NCI-H526 (cell line): Measurements from ENCODE around the gene SCN5A.

ENCODE experiments used
- DNase-seq, 2 experiments: peaks; one replicate each; lab custom pipeline; 2025; lab: John Stamatoyannopoulos, UW

SCN5A gene

DNA sequence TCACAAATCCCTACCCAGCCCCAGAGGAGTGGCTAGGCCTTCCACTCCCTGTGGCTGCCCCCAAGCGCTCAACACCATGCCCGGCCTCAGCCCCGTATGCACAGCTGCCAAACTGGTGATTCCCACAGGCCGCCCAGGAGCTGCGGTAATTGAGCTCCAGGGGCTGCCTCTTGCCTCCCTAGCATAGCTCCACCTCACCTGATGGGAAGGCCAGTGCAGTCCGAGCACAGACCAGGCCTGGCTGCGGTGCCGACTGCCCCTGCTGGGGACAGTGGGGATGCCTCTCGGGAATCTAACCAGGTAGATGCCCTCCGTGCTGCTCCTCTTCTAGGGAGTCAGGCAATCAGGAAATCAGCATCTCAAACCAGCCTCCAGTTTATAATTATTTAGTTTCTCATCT, 25.9 kb downstream of the SCN5A start:
- DNase-seq, result no peak

DNA sequence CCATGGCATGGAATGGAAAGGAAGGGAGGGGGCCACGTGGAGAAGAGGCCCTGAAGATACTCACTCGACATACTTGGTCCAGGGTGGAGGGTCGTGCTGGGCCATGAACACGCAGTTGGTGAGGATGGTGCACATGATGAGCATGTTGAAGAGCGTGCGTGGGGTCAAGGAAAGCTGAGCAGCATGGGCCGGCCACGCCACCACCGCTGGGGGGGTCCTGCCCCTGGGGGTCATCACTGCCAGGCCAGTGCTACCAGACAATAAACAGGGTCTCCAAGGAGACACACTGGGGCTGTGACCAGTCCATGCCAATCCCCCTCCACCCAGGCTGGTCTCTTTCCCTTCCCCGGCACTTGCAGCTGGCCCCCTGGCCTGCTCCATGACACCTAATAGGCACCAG, 27.2 kb downstream of the SCN5A start:
- no peak for DNase-seq

DNA sequence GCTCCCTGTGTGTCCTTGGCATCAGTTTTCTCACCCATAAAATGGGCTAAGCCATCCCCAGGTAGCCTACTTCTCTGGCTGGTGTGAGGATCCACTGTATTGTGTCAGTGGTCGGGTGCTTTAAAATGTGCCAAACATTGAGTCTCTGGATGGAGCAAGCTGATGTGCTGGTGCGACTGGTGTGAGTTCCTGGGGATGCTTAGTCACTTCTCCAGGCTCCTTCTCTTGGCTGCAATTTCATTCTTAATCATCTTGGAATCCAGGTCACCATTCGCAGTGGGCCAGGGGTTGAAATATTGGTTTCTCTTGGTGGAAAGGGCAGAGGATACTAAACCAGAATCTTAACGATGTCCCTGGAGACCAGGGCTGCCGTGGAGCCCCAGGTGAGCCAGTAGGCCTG, 29.3 kb downstream of the SCN5A start:
- no peak for DNase-seq

DNA sequence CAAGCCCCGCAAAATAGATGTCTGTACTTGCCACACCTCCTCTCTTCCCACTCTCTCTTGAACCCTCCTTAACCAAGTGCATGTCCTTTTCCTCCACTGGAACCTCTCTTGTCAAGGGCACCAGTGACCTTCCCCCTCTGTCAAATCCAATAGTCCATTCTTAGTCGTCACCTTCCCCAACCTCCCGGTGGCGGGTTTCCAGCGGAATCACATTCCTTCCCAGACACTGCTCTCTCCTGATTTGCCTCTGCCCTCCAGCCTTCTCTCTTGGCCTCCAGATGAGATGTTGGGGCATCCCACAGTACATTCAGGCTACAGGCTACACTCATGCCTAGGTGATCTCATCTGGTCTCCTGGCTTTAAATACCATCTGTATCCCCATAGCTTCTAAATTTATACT, 31.1 kb downstream of the SCN5A start:
- no peak for DNase-seq

DNA sequence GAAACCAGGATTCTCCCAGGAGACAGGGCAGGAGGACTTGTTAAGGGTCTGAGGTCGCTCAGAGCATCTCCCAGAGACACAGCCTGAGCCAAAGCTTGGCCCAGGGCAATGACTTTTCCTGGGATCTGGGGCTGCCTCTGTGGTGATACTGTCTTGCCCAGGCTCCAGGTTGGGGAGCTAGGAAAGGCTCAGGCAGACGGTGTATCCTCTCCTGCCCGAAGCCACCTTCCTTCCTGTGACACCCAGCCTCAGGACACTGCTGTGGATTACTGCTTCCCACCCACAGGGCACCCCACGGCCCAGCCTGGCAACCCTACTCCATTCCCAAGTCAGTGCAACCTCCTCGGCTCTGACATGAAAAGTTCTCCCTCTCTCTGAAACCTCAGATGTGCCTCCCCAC, 31.9 kb downstream of the SCN5A start:
- no peak for DNase-seq

DNA sequence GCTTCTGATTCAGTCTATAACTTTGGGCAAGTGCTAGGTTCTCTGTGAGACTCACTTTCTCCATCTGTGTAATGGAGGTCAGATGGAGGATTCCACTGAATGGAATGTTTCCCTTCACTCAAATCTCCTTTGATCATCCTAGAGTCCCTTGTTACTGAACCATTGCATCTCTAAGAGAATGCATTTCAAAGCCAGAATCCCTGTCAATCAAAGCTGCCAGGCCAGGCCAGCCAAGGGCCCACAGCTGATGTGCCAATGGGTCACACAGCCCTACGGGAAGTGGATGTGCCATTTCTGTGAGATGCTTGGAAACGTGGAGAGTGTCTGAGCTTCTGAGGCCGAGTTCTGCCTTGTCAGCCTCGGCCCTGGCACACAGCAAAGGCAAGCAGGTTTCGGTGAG, 32.4 kb downstream of the SCN5A start:
- DNase-seq, result no peak

DNA sequence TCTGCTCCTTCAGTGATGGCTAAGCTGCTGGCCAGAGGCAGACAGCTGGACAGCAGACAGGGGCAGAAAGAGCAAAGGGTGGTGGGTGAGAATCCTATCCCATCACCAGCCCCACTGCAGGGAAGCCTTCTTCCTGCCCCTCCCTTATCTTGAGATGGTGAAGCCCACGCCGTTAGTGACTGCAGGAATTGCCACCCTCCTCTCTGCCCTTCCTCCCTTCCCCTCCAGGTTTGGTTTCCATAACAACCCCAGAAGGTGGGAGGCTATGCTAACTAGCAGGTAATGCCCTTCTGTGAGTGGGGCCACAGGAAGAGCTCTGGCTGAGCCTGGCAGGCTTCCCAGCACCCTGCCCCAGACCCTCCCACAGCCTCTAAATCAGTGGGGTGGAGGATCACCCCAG, 32.8 kb downstream of the SCN5A start:
- no peak for DNase-seq

DNA sequence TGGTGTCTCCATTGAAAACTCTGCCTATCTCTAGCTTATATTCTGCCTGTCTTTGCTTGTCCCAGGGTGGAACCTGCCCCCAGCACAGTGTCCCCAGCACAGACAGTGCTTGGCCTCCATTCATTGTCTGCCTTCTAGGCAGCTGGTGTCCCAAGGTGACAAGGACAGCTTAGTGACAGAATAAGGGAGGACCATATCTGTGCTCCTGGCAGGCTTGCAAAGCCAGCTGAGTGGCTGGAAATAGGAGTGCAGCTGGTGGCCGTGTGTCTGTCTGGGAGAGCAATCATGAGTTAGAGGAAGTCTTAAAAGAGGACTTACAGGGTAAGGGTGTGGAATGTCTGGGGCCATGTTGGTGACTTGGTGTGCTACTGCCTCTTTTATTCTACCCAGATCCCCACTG, 33.4 kb downstream of the SCN5A start:
- no peak for DNase-seq

DNA sequence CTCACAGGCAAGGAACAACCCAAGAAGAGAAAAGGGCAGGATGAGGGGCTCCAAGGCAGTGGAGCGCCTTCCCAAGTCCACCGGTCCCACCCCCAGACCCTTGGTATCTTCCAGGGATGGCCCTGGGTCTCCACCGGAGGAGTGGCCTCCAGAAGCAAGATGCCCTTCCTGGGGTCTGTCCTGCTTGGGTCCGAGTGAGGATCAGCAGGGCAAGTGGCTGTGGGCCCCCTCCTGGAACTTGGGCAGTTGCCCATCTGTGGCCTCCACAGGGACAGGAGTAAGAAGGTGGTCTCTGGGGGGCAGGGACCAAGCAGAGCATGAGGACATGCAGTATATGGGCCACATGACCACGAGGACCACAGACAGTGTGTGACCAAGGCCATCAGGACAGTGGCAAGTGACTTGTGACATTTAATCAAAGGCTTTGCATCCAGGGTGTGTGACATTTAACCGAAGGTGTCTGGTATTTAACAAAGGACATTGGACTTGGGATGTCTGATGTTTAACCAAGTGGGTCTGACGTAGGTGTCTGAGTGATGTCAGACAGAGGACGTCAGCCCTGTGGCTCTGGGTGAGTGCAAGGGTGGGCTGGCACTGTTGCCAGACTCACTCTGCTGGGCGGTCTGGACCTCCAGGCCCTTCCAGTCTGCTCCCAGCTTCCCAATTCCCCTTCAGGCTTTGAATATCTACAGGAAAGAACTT, 34.7 kb downstream of the SCN5A start:
- no peak for DNase-seq

DNA sequence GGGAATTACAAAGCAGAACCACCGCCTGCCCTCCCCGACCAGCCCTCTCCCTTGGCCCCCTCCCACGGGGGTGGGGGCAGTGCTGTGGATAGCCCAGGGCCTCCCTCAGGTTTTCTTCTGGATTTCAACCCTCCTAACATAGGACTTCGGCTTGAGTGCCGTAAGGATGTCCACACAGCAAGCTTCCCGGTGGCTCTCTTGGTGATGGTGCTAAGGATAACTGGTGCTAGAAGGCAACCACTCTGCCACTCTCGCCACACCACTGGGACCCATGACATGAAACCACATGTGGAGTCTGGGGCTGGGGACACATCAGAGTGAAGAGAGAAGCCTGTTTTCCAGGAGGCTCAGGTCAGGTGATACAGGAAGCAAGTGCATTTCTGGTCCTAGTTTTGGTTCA, 35.4 kb downstream of the SCN5A start:
- DNase-seq, result no peak

DNA sequence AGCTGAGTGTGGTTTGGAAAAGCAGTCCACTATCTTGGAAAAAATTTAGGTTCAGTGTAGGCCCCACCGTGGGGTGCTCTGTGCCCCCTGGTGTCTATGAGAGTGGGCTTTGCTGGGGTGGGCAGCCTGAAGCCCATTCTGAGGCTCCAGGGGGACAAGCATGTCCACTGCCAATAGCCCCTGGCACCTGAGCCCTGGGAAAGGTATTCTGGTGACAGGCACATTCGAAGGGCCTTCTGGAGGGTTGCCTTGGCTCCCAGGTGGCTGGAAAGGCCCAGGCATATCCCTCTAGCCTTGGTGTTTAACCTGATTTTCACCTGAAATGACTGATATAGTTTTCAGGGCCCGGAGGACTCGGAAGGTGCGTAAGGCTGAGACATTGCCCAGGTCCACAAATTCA, 36.1 kb downstream of the SCN5A start:
- no peak for DNase-seq

DNA sequence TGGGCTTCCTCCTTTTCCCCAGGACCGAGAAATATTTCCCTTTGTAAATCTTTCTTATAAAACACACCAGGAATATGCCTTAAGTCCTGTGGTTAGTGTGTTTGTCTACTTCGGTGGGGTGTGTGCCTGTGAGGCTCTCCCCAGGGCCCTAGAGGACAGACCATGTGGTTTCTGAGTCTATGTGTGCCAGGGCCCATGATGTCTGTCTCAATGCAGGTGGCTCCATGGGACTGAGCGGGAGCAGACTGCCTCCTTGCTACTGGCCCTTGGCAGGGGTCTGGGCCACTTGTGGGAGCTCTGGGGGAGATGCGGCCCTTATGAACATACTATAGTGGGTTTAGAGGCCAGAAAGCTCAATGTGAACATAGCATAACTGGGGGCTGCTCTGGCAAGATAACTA, 37.6 kb downstream of the SCN5A start:
- no peak for DNase-seq

DNA sequence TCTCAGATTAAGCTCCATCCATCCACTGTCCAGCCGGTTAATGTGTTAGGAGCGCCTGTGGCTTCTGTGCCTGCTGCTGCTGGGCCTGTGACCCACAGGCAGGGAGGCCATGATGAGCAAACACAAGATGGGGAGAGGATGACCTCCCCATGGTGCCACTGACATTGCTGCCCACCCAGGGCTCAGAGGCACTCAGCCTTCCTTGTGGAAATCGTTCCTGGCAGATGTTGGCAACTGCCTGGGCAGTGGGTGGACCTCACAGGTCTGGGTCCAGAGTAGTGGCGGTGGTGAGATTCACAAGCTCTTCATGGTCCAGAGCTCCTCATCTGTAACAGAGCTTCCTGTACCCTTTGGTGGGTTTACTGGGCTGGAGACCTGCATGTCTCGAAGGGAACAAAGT, 38.6 kb downstream of the SCN5A start:
- no peak for DNase-seq

DNA sequence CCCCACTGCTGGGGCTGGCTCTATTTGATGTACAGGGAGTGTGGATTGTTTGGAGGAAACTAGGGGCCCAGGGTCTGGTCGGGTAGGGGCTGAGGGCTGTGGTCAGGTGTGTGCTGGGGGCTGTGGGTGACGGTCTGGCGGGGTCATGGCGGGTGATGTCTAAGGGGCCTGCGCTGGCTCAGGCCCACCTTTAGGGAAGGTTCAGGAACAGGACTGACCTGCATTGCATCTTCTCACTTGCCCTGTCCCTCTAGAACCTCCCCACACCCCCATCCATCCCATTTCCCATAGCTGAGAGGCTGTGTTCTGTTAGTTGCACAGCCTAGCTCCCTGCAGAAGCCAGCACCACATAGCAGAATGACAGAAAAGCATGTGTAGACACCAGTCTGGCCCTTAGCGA, 39.1 kb downstream of the SCN5A start:
- DNase-seq, result no peak

DNA sequence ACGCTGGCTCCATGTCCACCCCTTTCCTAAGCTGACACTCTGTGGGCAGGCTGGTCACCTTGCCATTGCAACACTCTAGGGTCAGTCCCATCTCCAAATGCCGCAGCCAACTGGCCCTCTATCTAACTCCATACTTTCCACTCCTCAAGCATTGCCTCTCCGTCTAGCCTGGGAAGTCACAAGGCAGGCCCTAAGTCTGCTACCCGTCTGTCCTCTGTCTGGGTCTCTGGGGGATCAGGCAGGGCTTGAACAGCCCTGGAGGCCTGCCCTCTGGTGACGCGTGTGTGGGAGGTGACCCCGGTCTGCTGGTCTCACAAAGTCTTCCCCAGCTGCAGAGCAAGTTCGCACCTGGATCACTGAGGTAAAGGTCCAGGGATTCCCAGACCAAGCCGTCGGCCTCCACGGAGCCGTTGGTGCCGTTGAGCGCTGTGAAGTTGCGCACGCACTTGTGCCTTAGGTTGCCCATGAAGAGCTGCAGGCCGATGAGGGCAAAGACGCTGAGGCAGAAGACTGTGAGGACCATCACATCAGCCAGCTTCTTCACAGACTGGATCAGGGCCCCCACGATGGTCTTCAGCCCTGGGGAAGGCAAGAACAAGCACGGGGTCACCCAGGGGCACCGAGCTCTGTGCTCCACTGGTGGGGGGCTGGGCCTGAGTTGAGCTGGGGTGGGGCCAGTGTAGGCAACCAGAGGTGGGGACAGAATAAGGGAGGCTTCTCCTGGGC, 39.9 kb downstream of the SCN5A start:
- DNase-seq, result no peak

DNA sequence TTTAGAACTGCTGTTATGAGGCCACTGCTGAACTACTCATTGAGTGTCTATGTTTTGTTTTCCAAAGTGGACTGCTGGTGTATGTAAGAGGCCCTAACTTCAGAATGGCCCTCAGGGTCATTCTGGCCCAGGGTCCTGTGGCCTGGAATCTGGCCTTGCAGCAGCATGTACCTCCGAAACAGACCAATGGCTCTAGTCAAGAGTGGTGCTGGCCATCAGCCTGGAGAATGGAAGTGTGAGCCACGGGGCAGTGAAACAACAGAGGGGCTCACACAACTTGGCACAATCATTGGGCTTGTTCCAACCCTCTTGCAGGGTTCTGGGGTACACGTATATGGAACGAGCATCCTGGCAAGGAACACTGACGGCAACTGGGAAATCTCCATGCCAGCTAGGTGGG, 40.5 kb downstream of the SCN5A start:
- DNase-seq, result no peak

DNA sequence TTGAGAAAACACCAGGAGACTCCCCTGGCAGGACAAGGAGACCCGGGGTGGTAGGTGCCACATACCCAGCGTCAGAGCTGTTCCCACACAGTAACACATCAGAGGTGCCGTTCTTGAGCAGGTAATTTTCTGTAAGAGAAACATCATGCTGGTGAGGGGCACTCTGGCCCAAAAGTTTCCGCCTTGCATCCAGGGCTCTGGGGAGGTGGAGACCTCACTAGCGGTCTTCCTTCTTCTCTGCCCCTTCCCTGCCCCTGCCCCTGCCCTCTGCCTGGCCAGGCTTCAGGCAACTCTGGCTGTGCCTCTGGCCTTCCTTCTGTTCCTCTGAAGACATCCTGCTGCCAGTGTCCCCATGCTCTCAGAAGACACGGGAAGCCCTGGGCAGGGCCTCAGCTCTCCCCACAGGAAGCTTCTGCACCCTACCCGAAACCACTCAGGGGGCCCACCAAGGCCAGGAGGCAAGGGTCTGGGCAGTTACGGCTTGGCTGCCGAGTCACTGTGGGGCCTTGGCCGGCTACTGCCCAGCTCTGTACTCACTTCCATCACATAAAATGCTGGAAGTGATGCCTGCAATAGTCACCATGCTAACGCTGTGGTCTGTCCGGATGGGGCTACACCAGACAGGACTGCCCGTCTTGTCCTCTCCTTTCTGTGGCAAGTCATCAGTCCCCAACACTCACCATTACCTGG, 41.3 kb downstream of the SCN5A start:
- DNase-seq, result no peak

DNA sequence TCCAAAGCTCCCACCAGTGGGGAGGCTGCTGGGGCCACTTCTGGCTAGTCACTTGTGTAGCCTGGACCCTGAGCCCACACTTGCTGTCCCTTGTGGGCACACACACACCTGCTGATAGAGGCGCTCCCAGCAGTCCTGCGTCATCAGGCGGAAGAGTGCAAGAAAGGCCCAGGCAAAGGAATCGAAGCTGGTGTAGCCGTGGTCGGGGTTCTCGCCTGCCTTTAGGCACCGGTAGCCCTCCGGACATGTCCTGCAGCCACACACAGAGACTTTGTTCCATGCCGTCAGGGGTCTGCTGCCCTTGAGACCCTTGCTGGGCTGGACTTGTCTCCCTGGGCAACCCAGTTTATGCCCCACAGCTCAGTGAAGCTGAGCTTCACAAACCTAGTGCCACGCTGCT, 42.9 kb downstream of the SCN5A start:
- no peak for DNase-seq

DNA sequence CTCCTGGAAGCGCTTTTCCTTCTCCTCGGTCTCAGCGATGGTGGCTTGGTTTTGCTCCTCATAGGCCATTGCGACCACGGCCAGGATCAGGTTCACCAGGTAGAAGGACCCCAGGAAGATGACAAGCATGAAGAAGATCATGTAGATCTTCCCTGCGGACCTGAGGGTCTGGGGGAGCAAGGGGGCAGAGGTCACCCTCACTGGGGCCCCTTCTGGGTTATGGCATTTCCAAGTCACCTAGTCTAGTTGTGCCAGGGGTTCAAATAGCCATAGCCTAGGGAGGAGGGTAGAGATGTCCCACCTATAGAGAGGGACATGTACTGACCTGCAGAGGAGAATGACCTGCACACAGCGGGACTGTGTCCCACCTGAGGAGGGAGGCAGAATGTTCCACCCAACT, 43.5 kb downstream of the SCN5A start:
- no peak for DNase-seq

DNA sequence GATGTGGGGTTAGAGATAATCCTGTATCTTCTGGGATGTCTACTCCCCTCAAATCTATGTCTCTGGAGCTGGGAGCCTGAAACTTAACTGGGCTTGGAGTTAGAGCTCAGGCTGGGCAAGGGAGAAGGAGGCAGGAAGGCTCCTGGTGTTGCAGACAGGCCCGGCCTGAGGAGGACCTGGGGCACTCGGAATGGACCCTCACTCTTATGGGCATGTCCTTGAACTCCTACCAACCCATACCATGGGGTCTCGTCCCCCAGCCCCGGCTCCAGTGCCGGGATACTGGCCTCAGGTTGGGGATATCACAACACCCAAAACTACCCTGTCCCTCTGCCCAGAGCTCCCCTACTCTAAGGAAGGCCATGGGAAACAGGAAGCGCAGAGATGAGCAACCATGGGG, 45.2 kb downstream of the SCN5A start:
- no peak for DNase-seq

DNA sequence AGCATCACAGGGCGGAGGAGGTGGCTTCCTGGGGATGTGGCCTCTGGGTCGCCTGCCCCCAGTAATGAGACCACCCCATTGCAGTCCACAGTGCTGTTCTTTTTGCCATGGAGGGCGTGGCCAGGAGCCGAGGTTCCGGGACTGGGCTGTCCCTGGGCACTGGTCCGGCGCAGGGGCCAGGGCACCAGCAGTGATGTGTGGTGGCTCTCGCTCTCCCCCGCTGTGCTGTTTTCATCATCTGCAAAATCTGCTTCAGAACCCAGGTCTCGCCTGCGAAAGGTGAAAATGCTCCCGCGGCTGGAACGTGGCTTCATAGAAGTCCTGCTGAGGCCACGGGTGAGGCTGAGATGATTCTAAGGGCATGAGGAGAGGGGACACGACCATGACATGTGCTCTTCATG, 45.8 kb downstream of the SCN5A start:
- DNase-seq, result no peak

DNA sequence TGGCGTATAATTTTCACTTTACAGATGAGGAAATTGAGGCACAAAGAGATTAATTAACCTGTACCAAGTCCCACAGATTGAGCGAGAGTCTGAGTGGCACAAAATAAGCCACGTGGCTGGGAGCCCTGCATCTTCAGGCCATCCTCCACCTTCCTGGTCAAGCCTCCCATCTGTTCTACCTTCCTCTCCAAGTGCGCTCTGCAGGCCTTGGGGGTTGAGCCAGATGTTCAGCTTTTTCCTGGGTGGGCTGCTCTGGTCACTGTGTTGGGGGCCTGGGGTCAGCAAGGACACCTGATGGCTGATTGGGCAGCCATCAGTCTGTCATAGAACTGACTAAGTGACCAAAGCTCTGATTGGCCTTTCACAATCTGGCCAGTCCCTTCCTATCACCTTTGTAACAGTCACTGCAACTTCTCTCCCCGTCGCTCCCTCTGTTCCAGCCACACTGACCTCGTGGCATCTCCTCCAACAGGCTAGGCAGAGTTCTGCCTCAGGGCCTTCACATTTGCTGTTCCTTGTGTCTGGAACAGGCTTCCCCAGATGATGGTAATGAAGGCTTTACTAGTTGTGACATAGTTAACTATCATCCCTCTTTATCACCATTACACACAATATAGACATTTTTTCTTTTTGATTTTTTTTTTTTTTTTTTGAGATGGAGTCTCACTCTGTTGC, 46.8 kb downstream of the SCN5A start:
- DNase-seq, result no peak
